Stimulated activated CD4-positive, alpha-beta T cell treated with anti-CD3 and anti-CD28 coated beads, Interleukin-15, amount 100 ng/mL, for 1 hour (primary cell): ENCODE data around the gene CETN1.
A peak's percentile ranks its signal among the peaks of the same experiment; 100 is the strongest.

ENCODE experiments used
- DNase-seq, 2 donors: peaks; one replicate each; pipeline ENCODE4 v3.0.0-alpha.2; 2020; ENCODE audit warnings: low read depth in 1 of 2, low spot score in 1 of 2

CETN1 gene

GRCh38 chr18:622289-622688, 42.1 kb downstream of the CETN1 start:
- DNase-seq = no peak

- peak; percentile 18 to 31 for DNase-seq
Observed at GRCh38 chr18:623761-624620, 43.8 kb downstream of the CETN1 start.

GRCh38 chr18:627231-627630, 47.1 kb downstream of the CETN1 start:
- no peak for DNase-seq

- no peak for DNase-seq
Observed at GRCh38 chr18:629269-630150, 49.3 kb downstream of the CETN1 start.

- DNase-seq = no peak
Observed at GRCh38 chr18:631560-631959, 51.4 kb downstream of the CETN1 start.
